Measurements from ENCODE around the gene CKLF.

- TF ChIP-seq CTCF (IDR thresholded peaks at IDR 0.05), result no peak
- TF ChIP-seq POLR2A (IDR thresholded peaks at IDR 0.05), result no peak
These were observed 49.1 kb downstream of the CKLF start for GRCh38 chr16:66601471-66601870.
